Fibroblast of lung (primary cell): ENCODE results near the gene UNC45A. TPM values are rescaled to one million over a fixed set of nuclear protein-coding genes. Genes with fewer than 3 reads are reported as not detected.
A peak's percentile ranks its signal among the peaks of the same experiment; 100 is the strongest.

Experiments
- DNase-seq, 2 donors: peaks; one replicate each; pipeline versions ENCODE4 v3.0.0 to v3.0.0-alpha.2; 2010; ENCODE audit warnings: low read depth in 2 of 2
- H2AFZ ChIP-seq: 2 replicates; pipeline ENCODE4 v1.5.1; 2012; ENCODE audit warnings: low read length, control low read depth, inconsistent platforms
- H3K27ac ChIP-seq: 2 replicates; pipeline ENCODE4 v1.5.1; 2011; ENCODE audit warnings: low read length, control low read depth; ENCODE audit not compliant: insufficient read depth
- H3K27me3 ChIP-seq: 2 replicates; pipeline ENCODE4 v1.5.1; 2011; ENCODE audit warnings: mild to moderate bottlenecking, low read length; ENCODE audit not compliant: control insufficient read depth, insufficient read depth
- H3K36me3 ChIP-seq: 2 replicates; pipeline ENCODE4 v1.5.1; 2011; ENCODE audit warnings: low read length; ENCODE audit not compliant: control insufficient read depth, insufficient read depth
- H3K4me1 ChIP-seq: 2 replicates; pipeline ENCODE4 v1.5.1; 2011; ENCODE audit warnings: low read length; ENCODE audit not compliant: control insufficient read depth, insufficient read depth; ENCODE audit errors: extremely low read depth
- H3K4me2 ChIP-seq: 2 replicates; pipeline ENCODE4 v1.5.1; 2011; ENCODE audit warnings: low read length, control low read depth; ENCODE audit not compliant: insufficient read depth; ENCODE audit errors: extremely low read depth
- H3K4me3 ChIP-seq, 4 experiments: fragments of 200-600 bp in 1 of 4; sonication (generic) in 1 of 4; replicated peaks in 1 of 4; 2 replicates each; pipeline ENCODE4 v1.5.1; 2011 to 2016; ENCODE audit warnings: low read length in 4 of 4, low read depth in 3 of 4, mild to moderate bottlenecking in 3 of 4, control low read depth in 2 of 4, inconsistent platforms in 1 of 4, mixed read lengths in 1 of 4; ENCODE audit not compliant: insufficient read depth in 1 of 4; ENCODE audit errors: control extremely low read depth in 1 of 4
- H3K79me2 ChIP-seq: 2 replicates; pipeline ENCODE4 v1.5.1; 2012; ENCODE audit warnings: mild to moderate bottlenecking, low read length, inconsistent platforms; ENCODE audit not compliant: control insufficient read depth, insufficient read depth
- H3K9ac ChIP-seq: 2 replicates; pipeline ENCODE4 v1.5.1; 2011; ENCODE audit warnings: mild to moderate bottlenecking, low read length, control low read depth; ENCODE audit not compliant: insufficient read depth
- H3K9me3 ChIP-seq: 2 replicates; pipeline ENCODE4 v1.5.1; 2012; ENCODE audit warnings: low read depth, low read length; ENCODE audit not compliant: control insufficient read depth, insufficient read depth
- H4K20me1 ChIP-seq: 2 replicates; pipeline ENCODE4 v1.5.1; 2011; ENCODE audit warnings: low read length; ENCODE audit not compliant: control insufficient read depth, insufficient read depth; ENCODE audit errors: extremely low read depth
- CTCF ChIP-seq, 2 donors: IDR thresholded peaks in 1 of 2; conservative IDR thresholded peaks in 1 of 2; 1 replicate in 1 of 2; 2 replicates in 1 of 2; pipeline ENCODE4 v1.5.1; 2011 to 2012; ENCODE audit warnings: low read length in 2 of 2, control low read depth in 1 of 2, inconsistent platforms in 1 of 2, low read depth in 1 of 2, mild to moderate bottlenecking in 1 of 2
- EZH2 ChIP-seq: IDR thresholded peaks from 2 replicates; pipeline ENCODE4 v1.5.1; 2012; ENCODE audit warnings: low read length, control low read depth, mild to moderate bottlenecking; ENCODE audit errors: missing control alignments
- polyA plus RNA-seq, 2 donors: library from polyadenylated mRNA; depleted of rRNA in 1 of 2; stranded (reverse) in 1 of 2; unstranded in 1 of 2; fragments of >200 nt; gene quantifications; 2 replicates each; pipeline ENCODE4 v1.2.1, GENCODE V29; 2011 to 2012; ENCODE audit warnings: missing spikeins in 1 of 2
- total RNA-seq: library from RNA; depleted of rRNA; stranded (reverse); fragments of >200 nt; gene quantifications from 2 replicates; pipeline ENCODE4 v1.2.1, GENCODE V29; 2014

Gene UNC45A
- total and polyA plus RNA-seq, 2 donors (not counting 1 experiment from before 2014, with no cell fraction given): 41.7 to 104 TPM

GRCh38 chr15:90982135-90982534, 47.0 kb downstream of the UNC45A start:
- Histone ChIP-seq H3K4me3 (no peak overlapping the region), H3K4me2 (no peak overlapping the region), H3K36me3 (peaks cover 13% of the 10 kb centered on the region), H4K20me1 (no peaks in the 10 kb centered on the region), H3K9ac (no peak overlapping the region), H3K9me3 (no peaks in the 10 kb centered on the region), H3K27ac (peak overlapping the region; percentile 30), H2AFZ (peak overlapping the region; percentile 17), H3K79me2 (peaks cover 44% of the 10 kb centered on the region), H3K27me3 (no peaks in the 10 kb centered on the region), H3K4me1 (no peaks in the 10 kb centered on the region)
- TF ChIP-seq EZH2: no peak
- TF ChIP-seq CTCF (conservative IDR thresholded peaks at IDR 0.05 in 1 of 2, IDR thresholded peaks at IDR 0.05 in 1 of 2; ENCODE audit: low read depth in 1 of 2, low read length in 2 of 2): no peak
- peak; percentile 20 to 67 for DNase-seq

- Histone ChIP-seq H2AFZ (no peak overlapping the region), H3K4me1 (no peaks in the 10 kb centered on the region), H3K4me3 (no peak overlapping the region), H3K9me3 (no peaks in the 10 kb centered on the region), H3K79me2 (peaks cover 90% of the 10 kb centered on the region), H3K36me3 (peaks cover 5% of the 10 kb centered on the region), H3K27ac (no peak overlapping the region), H3K27me3 (no peaks in the 10 kb centered on the region), H3K9ac (no peak overlapping the region), H3K4me2 (no peak overlapping the region), H4K20me1 (no peaks in the 10 kb centered on the region)
- TF ChIP-seq EZH2 (no peak), CTCF (conservative IDR thresholded peaks at IDR 0.05 in 1 of 2, IDR thresholded peaks at IDR 0.05 in 1 of 2; ENCODE audit: low read depth in 1 of 2, low read length in 2 of 2) (no peak)
- no peak for DNase-seq
Observed at GRCh38 chr15:90986790-90987507, 51.9 kb downstream of the UNC45A start.

- no peak for TF ChIP-seq EZH2
- no peak for TF ChIP-seq CTCF (conservative IDR thresholded peaks at IDR 0.05 in 1 of 2, IDR thresholded peaks at IDR 0.05 in 1 of 2; ENCODE audit: low read depth in 1 of 2, low read length in 2 of 2)
- Histone ChIP-seq H3K4me3 (no peak overlapping the region), H3K9ac (no peak overlapping the region), H2AFZ (peak overlapping the region; percentile 37), H3K4me1 (no peaks in the 10 kb centered on the region), H3K9me3 (no peaks in the 10 kb centered on the region), H3K27me3 (no peaks in the 10 kb centered on the region), H3K36me3 (peaks cover 4% of the 10 kb centered on the region), H4K20me1 (no peaks in the 10 kb centered on the region), H3K79me2 (peaks cover 95% of the 10 kb centered on the region), H3K27ac (no peak overlapping the region), H3K4me2 (no peak overlapping the region)
- DNase-seq: peak; percentile 7 to 8
Observed at GRCh38 chr15:90987561-90988141, 52.6 kb downstream of the UNC45A start.
